Activated T-helper 1 cell treated with Interleukin-2 at 50 U/mL for 16 hours (primary cell): ENCODE results near the gene LUZP2.
"Not testable (repeated sequence)": the region's sequence is repeated elsewhere in the genome, so short reads cannot be mapped to it uniquely, and the experiment has no call there.

ENCODE experiments used
- DNase-seq: peaks from one replicate; pipeline ENCODE4 v3.0.0-alpha.2; 2020; ENCODE audit warnings: low read depth

The LUZP2 gene

GRCh38 chr11:24900960-24901549 is 404.2 kb downstream of the LUZP2 start:
- no peak for DNase-seq

GRCh38 chr11:24903555-24903954 is 406.7 kb downstream of the LUZP2 start:
- no peak for DNase-seq

GRCh38 chr11:24925091-24925490 is 428.2 kb downstream of the LUZP2 start:
- no peak for DNase-seq

- DNase-seq = no peak
Measured at GRCh38 chr11:24932110-24933000, 435.5 kb downstream of the LUZP2 start.

GRCh38 chr11:24934733-24935439 is 438.0 kb downstream of the LUZP2 start:
- DNase-seq = no peak

- DNase-seq = no peak
Measured at GRCh38 chr11:24944891-24945290, 448.0 kb downstream of the LUZP2 start.

- DNase-seq = no peak
Measured at GRCh38 chr11:24949406-24949805, 452.6 kb downstream of the LUZP2 start.

GRCh38 chr11:24963852-24964251 is 467.0 kb downstream of the LUZP2 start:
- no peak for DNase-seq

- DNase-seq = no peak
Measured at GRCh38 chr11:24965748-24966147, 468.9 kb downstream of the LUZP2 start.

- DNase-seq = not testable (repeated sequence)
Measured at GRCh38 chr11:24993903-24994302, 497.1 kb downstream of the LUZP2 start.

GRCh38 chr11:24999929-25000328 is 503.1 kb downstream of the LUZP2 start:
- DNase-seq = not testable (repeated sequence)

GRCh38 chr11:25037431-25037830 is 540.6 kb downstream of the LUZP2 start:
- DNase-seq = no peak

- no peak for DNase-seq
Measured at GRCh38 chr11:25038131-25038530, 541.3 kb downstream of the LUZP2 start.

GRCh38 chr11:25039165-25039564 is 542.3 kb downstream of the LUZP2 start:
- no peak for DNase-seq

- no peak for DNase-seq
Measured at GRCh38 chr11:25048632-25049031, 551.8 kb downstream of the LUZP2 start.

GRCh38 chr11:25052844-25053243 is 556.0 kb downstream of the LUZP2 start:
- DNase-seq = no peak

- DNase-seq = no peak
Measured at GRCh38 chr11:25057861-25058260, 561.0 kb downstream of the LUZP2 start.

- no peak for DNase-seq
Measured at GRCh38 chr11:25065746-25066145, 568.9 kb downstream of the LUZP2 start.

- DNase-seq = no peak
Measured at GRCh38 chr11:25066706-25067105, 569.9 kb downstream of the LUZP2 start.

GRCh38 chr11:25068451-25068850 is 571.6 kb downstream of the LUZP2 start:
- DNase-seq = no peak

GRCh38 chr11:25094085-25094802 is 597.4 kb downstream of the LUZP2 start:
- no peak for DNase-seq

GRCh38 chr11:25119416-25119815 is 622.6 kb downstream of the LUZP2 start:
- no peak for DNase-seq
